GM23338 (cell line): Measurements from ENCODE around the gene OR1K1. TPM values are rescaled to one million over a fixed set of nuclear protein-coding genes. Genes with fewer than 3 reads are reported as not detected.

Experiments used
- ATAC-seq: fragments of 200-7000 bp; cut with Tn5 transposase; 3 replicates; pipeline ENCODE4 v1.9.1; 2020
- DNase-seq: peaks from one replicate; pipeline ENCODE4 v3.0.0-alpha.2; 2015; ENCODE audit warnings: low spot score
- H2AFZ ChIP-seq: fragments of 200-600 bp; sonication (generic); 2 replicates; pipeline ENCODE4 v1.8.0; 2016; ENCODE audit warnings: antibody characterized with exemption, mild to moderate bottlenecking, moderate library complexity
- H3F3A ChIP-seq: fragments of 200-600 bp; sonication (generic); replicated peaks from 2 replicates; pipeline ENCODE4 v1.8.0; 2017; ENCODE audit warnings: antibody characterized with exemption, mixed run types, low read depth
- H3K27ac ChIP-seq: fragments of 200-600 bp; sonication (generic); 2 replicates; pipeline ENCODE4 v1.6.1; 2016; ENCODE audit warnings: low read depth
- H3K27me3 ChIP-seq: fragments of 200-600 bp; sonication (generic); 2 replicates; pipeline ENCODE4 v1.8.0; 2016; ENCODE audit warnings: mild to moderate bottlenecking, mixed run types, moderate library complexity; ENCODE audit not compliant: insufficient read depth
- H3K36me3 ChIP-seq: fragments of 200-600 bp; sonication (generic); 2 replicates; pipeline ENCODE4 v1.8.0; 2016; ENCODE audit warnings: mild to moderate bottlenecking; ENCODE audit not compliant: insufficient read depth
- H3K4me1 ChIP-seq: fragments of 200-600 bp; sonication (generic); 2 replicates; pipeline ENCODE4 v1.8.0; 2016; ENCODE audit warnings: mild to moderate bottlenecking, moderate library complexity; ENCODE audit not compliant: insufficient read depth
- H3K4me2 ChIP-seq: fragments of 200-600 bp; sonication (generic); 2 replicates; pipeline ENCODE4 v1.7.1; 2017; ENCODE audit warnings: mixed run types
- H3K4me3 ChIP-seq: fragments of 200-600 bp; sonication (generic); 2 replicates; pipeline ENCODE4 v1.6.1; 2016; ENCODE audit warnings: mixed run types
- H3K79me2 ChIP-seq: fragments of 200-600 bp; sonication (generic); replicated peaks from 2 replicates; pipeline ENCODE4 v1.8.0; 2017; ENCODE audit warnings: mild to moderate bottlenecking; ENCODE audit not compliant: insufficient read depth
- H3K9me2 ChIP-seq: fragments of 200-600 bp; sonication (generic); 2 replicates; pipeline ENCODE4 v1.8.0; 2017; ENCODE audit not compliant: insufficient read depth
- H4K20me1 ChIP-seq: fragments of 200-600 bp; sonication (generic); replicated peaks from 2 replicates; pipeline ENCODE4 v1.8.0; 2017; ENCODE audit warnings: mild to moderate bottlenecking; ENCODE audit not compliant: insufficient read depth
- H3K27ac Mint-ChIP-seq: 2 replicates; pipeline ENCODE4 v1.8.0; 2020; ENCODE audit warnings: inconsistent platforms, mild to moderate bottlenecking, moderate library complexity, mixed read lengths
- H3K27me3 Mint-ChIP-seq: 3 replicates; pipeline ENCODE4 v1.8.0; 2022; ENCODE audit warnings: low read depth, mild to moderate bottlenecking, moderate library complexity, mixed read lengths, inconsistent platforms; ENCODE audit not compliant: insufficient read depth, poor library complexity
- H3K36me3 Mint-ChIP-seq: 3 replicates; pipeline ENCODE4 v1.8.0; 2021; ENCODE audit warnings: low read depth, mild to moderate bottlenecking, inconsistent platforms, moderate library complexity, mixed read lengths
- H3K4me1 Mint-ChIP-seq: 3 replicates; pipeline ENCODE4 v1.8.0; 2020; ENCODE audit warnings: mild to moderate bottlenecking, inconsistent platforms, mixed read lengths
- H3K4me3 Mint-ChIP-seq: 3 replicates; pipeline ENCODE4 v1.8.0; 2021; ENCODE audit warnings: moderate library complexity, mild to moderate bottlenecking, inconsistent platforms, mixed read lengths
- H3K9me3 Mint-ChIP-seq: 3 replicates; pipeline ENCODE4 v1.8.0; 2020; ENCODE audit warnings: moderate library complexity, mild to moderate bottlenecking, inconsistent platforms, mixed read lengths
- CREB1 ChIP-seq: fragments of 250-450 bp; sonication (Bioruptor Pico); IDR thresholded peaks from 2 replicates; pipeline ENCODE4 v1.5.0; 2020; ENCODE audit warnings: low read depth, mild to moderate bottlenecking, moderate library complexity
- EZH2 ChIP-seq: fragments of 200-600 bp; sonication (generic); IDR thresholded peaks from one replicate; pipeline ENCODE4 v1.8.0; 2017; ENCODE audit warnings: antibody characterized with exemption, mild to moderate bottlenecking, low read depth; ENCODE audit not compliant: unreplicated experiment
- EZH2phosphoT487 ChIP-seq: fragments of 200-600 bp; sonication (generic); IDR thresholded peaks from one replicate; pipeline ENCODE4 v1.8.1; 2018; ENCODE audit warnings: antibody characterized with exemption; ENCODE audit not compliant: unreplicated experiment
- NANOG ChIP-seq: IDR thresholded peaks from 2 replicates; pipeline ENCODE4 v1.6.1; 2016; ENCODE audit warnings: antibody characterized with exemption, borderline replicate concordance
- POLR2AphosphoS5 ChIP-seq: IDR thresholded peaks from 2 replicates; pipeline ENCODE4 v1.6.1; 2016; ENCODE audit warnings: antibody characterized with exemption, low read depth
- ZNF114 ChIP-seq: fragments of 250-450 bp; sonication (Bioruptor Pico); IDR thresholded peaks from 2 replicates; pipeline ENCODE4 v1.5.0; 2020; ENCODE audit warnings: mild to moderate bottlenecking, moderate library complexity
- polyA plus RNA-seq: library from polyadenylated mRNA; unstranded; fragments of >200 nt; fragmentation: Nextera tagmentation; extraction: Ambion mirVana; gene quantifications from 2 replicates; pipeline ENCODE4 v1.2.1, GENCODE V29; 2016
- total RNA-seq: library from RNA; depleted of rRNA; stranded (reverse); fragments of >200 nt; shearing (Covaris generic); gene quantifications from 2 replicates; pipeline ENCODE4 v1.2.3, GENCODE V29; 2014
- TF ChIP-seq, protein P1 (sequence below): fragments of 250-450 bp; sonication (Bioruptor Pico); IDR thresholded peaks from 2 replicates; pipeline ENCODE4 v1.5.0; 2020; ENCODE audit warnings: mild to moderate bottlenecking, moderate library complexity
- TF ChIP-seq, protein P2 (sequence below), 2 experiments: fragments of 200-600 bp in 1 of 2; sonication (generic) in 1 of 2; conservative IDR thresholded peaks; 2 replicates each; pipeline versions ENCODE4 v1.5.1 to v1.6.1; 2016 to 2017; ENCODE audit warnings: antibody characterized with exemption in 2 of 2, low read depth in 2 of 2, mild to moderate bottlenecking in 2 of 2, moderate library complexity in 1 of 2
- TF ChIP-seq, protein P3 (sequence below): IDR thresholded peaks from one replicate; pipeline ENCODE4 v1.6.1; 2018; ENCODE audit warnings: antibody characterized with exemption; ENCODE audit not compliant: unreplicated experiment

OR1K1 gene
- total and polyA plus RNA-seq, 2 experiments from 2014 or later, result not detected

DNA sequence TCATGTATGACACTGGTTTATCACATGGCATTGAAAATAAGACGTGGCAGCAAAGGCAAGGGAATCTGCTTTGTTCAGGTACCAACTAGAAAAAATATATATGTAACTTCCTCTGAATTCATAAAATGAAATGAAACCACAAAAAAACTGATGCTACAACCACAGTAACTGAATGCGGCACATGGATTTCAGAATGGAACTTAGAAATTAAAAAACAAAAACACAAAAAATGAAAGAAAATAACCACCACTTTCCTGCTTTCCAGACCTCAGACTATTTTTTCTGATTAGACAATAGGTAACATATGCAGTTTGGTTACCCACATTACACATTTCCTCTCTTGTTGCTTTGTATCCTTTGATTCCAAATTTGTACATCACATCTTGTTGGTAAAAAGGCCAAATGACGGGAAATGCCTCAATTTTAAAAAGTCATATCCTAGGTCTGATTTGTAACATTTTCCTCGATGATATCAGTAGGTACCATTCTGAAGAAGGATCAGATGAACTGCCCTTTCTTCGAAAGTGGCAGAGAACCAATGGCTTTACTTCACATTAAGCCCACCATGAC, 46.5 kb downstream of the OR1K1 start:
- Histone ChIP-seq H3K27ac (no peak overlapping the region), H3K4me1 (no peaks in the 10 kb centered on the region), H3F3A (no peaks in the 10 kb centered on the region), H3K9me2 (no peaks in the 10 kb centered on the region), H3K79me2 (no peaks in the 10 kb centered on the region), H3K36me3 (peaks cover 32% of the 10 kb centered on the region), H3K4me2 (no peak overlapping the region), H3K27me3 (no peaks in the 10 kb centered on the region), H2AFZ (no peak overlapping the region), H4K20me1 (no peaks in the 10 kb centered on the region), H3K4me3 (no peak overlapping the region)
- Mint-ChIP-seq H3K4me3 (no peak overlapping the region), H3K27ac (no peak overlapping the region), H3K36me3 (peaks cover 45% of the 10 kb centered on the region), H3K4me1 (no peaks in the 10 kb centered on the region), H3K27me3 (peaks cover 2% of the 10 kb centered on the region), H3K9me3 (peaks cover 7% of the 10 kb centered on the region)
- TF ChIP-seq EZH2 (no peak), POLR2AphosphoS5 (no peak), CREB1 (no peak)
- TF ChIP-seq, protein P1, sequence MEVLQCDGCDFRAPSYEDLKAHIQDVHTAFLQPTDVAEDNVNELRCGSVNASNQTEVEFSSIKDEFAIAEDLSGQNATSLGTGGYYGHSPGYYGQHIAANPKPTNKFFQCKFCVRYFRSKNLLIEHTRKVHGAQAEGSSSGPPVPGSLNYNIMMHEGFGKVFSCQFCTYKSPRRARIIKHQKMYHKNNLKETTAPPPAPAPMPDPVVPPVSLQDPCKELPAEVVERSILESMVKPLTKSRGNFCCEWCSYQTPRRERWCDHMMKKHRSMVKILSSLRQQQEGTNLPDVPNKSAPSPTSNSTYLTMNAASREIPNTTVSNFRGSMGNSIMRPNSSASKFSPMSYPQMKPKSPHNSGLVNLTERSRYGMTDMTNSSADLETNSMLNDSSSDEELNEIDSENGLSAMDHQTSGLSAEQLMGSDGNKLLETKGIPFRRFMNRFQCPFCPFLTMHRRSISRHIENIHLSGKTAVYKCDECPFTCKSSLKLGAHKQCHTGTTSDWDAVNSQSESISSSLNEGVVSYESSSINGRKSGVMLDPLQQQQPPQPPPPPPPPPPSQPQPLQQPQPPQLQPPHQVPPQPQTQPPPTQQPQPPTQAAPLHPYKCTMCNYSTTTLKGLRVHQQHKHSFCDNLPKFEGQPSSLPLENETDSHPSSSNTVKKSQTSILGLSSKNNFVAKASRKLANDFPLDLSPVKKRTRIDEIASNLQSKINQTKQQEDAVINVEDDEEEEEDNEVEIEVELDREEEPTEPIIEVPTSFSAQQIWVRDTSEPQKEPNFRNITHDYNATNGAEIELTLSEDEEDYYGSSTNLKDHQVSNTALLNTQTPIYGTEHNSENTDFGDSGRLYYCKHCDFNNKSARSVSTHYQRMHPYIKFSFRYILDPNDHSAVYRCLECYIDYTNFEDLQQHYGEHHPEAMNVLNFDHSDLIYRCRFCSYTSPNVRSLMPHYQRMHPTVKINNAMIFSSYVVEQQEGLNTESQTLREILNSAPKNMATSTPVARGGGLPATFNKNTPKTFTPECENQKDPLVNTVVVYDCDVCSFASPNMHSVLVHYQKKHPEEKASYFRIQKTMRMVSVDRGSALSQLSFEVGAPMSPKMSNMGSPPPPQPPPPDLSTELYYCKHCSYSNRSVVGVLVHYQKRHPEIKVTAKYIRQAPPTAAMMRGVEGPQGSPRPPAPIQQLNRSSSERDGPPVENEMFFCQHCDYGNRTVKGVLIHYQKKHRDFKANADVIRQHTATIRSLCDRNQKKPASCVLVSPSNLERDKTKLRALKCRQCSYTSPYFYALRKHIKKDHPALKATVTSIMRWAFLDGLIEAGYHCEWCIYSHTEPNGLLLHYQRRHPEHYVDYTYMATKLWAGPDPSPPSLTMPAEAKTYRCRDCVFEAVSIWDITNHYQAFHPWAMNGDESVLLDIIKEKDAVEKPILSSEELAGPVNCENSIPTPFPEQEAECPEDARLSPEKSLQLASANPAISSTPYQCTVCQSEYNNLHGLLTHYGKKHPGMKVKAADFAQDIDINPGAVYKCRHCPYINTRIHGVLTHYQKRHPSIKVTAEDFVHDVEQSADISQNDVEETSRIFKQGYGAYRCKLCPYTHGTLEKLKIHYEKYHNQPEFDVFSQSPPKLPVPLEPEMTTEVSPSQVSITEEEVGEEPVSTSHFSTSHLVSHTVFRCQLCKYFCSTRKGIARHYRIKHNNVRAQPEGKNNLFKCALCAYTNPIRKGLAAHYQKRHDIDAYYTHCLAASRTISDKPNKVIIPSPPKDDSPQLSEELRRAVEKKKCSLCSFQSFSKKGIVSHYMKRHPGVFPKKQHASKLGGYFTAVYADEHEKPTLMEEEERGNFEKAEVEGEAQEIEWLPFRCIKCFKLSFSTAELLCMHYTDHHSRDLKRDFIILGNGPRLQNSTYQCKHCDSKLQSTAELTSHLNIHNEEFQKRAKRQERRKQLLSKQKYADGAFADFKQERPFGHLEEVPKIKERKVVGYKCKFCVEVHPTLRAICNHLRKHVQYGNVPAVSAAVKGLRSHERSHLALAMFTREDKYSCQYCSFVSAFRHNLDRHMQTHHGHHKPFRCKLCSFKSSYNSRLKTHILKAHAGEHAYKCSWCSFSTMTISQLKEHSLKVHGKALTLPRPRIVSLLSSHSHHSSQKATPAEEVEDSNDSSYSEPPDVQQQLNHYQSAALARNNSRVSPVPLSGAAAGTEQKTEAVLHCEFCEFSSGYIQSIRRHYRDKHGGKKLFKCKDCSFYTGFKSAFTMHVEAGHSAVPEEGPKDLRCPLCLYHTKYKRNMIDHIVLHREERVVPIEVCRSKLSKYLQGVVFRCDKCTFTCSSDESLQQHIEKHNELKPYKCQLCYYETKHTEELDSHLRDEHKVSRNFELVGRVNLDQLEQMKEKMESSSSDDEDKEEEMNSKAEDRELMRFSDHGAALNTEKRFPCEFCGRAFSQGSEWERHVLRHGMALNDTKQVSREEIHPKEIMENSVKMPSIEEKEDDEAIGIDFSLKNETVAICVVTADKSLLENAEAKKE (CRISPR knock-in tag), result no peak
- DNase-seq (no peak), ATAC-seq (no peak)

DNA sequence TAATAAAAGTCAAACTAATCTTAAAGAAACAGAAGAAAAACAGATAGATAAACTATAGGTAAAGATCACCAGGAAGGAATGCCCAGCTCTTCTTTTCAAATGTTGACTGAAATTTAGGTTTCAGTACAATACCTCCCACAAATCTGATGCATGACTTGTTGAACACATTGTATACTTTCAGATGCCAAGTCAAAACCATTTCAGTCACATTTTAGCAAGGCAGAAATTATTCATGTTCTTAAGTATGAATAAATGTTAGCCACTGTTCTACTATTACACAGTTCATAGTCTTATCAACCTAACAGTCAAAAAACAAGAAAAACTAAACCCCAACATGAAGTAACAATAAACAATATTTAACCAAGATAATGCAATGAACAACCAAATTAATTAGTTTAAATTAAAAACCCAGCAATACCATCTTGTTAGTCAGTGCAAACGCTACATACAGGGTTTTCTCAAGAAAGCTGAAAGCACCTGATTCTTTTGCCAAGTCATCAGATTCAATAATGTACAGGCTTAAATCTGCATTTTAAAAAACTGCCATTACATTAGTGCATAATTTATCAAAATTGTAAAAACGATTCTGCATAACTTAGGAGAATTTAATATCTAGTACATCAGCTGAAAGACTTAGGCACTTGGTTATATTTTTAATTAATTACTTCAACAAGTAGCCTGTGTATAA, 48.5 kb downstream of the OR1K1 start:
- no peaks in the 10 kb centered on the region for H3K27me3 ChIP-seq
- no peaks in the 10 kb centered on the region for H3K9me2 ChIP-seq
- peaks cover 39% of the 10 kb centered on the region for H3K36me3 ChIP-seq
- Mint-ChIP-seq H3K4me1 (no peaks in the 10 kb centered on the region), H3K27ac (no peak overlapping the region), H3K4me3 (no peak overlapping the region), H3K27me3 (peaks cover 2% of the 10 kb centered on the region), H3K9me3 (peaks cover 16% of the 10 kb centered on the region), H3K36me3 (peaks cover 60% of the 10 kb centered on the region)
- H4K20me1 ChIP-seq, result no peaks in the 10 kb centered on the region
- H3K79me2 ChIP-seq, result no peaks in the 10 kb centered on the region
- no peak overlapping the region for H3K4me3 ChIP-seq
- no peaks in the 10 kb centered on the region for H3F3A ChIP-seq
- no peak overlapping the region for H2AFZ ChIP-seq
- DNase-seq, result no peak
- H3K4me1 ChIP-seq, result no peaks in the 10 kb centered on the region
- no peak overlapping the region for H3K27ac ChIP-seq
- no peak for ATAC-seq
- no peak overlapping the region for H3K4me2 ChIP-seq
- TF ChIP-seq EZH2phosphoT487 (no peak), CREB1 (no peak), NANOG (no peak), POLR2AphosphoS5 (no peak), ZNF114 (CRISPR knock-in tag) (no peak)
- TF ChIP-seq, protein P2, sequence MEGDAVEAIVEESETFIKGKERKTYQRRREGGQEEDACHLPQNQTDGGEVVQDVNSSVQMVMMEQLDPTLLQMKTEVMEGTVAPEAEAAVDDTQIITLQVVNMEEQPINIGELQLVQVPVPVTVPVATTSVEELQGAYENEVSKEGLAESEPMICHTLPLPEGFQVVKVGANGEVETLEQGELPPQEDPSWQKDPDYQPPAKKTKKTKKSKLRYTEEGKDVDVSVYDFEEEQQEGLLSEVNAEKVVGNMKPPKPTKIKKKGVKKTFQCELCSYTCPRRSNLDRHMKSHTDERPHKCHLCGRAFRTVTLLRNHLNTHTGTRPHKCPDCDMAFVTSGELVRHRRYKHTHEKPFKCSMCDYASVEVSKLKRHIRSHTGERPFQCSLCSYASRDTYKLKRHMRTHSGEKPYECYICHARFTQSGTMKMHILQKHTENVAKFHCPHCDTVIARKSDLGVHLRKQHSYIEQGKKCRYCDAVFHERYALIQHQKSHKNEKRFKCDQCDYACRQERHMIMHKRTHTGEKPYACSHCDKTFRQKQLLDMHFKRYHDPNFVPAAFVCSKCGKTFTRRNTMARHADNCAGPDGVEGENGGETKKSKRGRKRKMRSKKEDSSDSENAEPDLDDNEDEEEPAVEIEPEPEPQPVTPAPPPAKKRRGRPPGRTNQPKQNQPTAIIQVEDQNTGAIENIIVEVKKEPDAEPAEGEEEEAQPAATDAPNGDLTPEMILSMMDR (conservative IDR thresholded peaks at IDR 0.05; ENCODE audit: low read depth in 2 of 2), result no peak
- TF ChIP-seq, protein P3, sequence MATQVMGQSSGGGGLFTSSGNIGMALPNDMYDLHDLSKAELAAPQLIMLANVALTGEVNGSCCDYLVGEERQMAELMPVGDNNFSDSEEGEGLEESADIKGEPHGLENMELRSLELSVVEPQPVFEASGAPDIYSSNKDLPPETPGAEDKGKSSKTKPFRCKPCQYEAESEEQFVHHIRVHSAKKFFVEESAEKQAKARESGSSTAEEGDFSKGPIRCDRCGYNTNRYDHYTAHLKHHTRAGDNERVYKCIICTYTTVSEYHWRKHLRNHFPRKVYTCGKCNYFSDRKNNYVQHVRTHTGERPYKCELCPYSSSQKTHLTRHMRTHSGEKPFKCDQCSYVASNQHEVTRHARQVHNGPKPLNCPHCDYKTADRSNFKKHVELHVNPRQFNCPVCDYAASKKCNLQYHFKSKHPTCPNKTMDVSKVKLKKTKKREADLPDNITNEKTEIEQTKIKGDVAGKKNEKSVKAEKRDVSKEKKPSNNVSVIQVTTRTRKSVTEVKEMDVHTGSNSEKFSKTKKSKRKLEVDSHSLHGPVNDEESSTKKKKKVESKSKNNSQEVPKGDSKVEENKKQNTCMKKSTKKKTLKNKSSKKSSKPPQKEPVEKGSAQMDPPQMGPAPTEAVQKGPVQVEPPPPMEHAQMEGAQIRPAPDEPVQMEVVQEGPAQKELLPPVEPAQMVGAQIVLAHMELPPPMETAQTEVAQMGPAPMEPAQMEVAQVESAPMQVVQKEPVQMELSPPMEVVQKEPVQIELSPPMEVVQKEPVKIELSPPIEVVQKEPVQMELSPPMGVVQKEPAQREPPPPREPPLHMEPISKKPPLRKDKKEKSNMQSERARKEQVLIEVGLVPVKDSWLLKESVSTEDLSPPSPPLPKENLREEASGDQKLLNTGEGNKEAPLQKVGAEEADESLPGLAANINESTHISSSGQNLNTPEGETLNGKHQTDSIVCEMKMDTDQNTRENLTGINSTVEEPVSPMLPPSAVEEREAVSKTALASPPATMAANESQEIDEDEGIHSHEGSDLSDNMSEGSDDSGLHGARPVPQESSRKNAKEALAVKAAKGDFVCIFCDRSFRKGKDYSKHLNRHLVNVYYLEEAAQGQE, result no peak
